GM18861 (cell line): ENCODE results near the gene APOB.

Experiments
- ATAC-seq: cut with Tn5 transposase; IDR thresholded peaks from one replicate; pipeline ENCODE4 v1.9.1; 2021; ENCODE audit not compliant: unreplicated experiment

The APOB gene

DNA sequence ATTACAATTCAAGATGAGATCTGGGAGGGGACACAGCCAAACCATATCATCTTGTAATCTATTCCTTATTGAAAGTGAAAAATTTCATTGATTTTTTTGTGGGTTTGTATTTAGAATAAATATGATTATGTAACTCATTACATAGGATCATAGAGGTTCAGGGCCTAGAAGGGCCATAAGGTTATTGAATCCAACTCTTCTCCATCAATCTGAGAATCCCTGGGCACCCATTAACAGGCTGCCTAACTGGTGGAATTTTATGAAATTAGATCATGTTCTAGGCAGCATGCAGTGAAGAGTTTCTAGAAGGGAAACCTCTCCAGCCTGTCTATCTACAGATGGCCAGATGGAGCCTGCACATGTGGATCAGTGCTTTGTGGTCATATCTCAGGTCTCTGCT, 6.3 kb upstream of the APOB start:
- ATAC-seq, result no peak

DNA sequence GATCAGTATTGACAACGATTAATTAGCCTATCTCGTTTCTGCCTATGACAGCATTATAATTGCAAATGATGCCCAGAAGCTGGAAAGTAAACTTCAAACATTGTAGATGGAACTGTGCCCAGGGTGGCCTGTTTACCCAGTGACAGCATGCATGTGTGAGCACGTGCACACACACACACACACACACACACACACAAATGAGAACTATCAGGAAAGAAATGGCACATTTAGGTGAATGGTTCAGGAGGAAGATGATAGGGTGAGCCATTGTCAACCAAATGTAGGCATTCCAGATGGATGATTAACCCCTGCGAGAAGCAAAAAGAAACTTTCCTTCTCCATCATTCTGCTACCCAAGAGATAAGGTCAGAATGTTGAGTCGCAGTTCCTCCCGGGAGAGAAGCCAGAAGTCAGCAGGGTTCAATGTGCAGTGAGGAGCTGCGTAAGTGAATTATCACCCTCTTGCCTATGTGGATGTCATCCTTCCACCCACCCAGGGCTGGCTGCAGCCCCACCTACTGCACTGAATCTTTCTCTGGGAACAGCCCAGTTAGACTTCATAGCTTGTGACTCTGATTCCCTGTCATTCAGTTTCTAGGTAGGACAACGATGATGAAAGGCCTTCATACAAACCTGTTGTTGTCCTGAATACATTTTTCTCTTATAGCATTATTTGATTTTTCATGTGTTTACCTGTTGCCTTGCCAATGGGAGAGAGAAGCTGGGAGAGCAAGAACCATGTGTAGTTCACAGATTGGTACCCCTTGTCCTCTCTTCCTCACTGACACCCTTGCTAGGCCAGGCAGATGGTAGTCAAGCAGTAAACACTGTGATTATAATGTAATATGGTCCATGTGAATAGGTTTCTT, 3.5 kb upstream of the APOB start:
- no peak for ATAC-seq

DNA sequence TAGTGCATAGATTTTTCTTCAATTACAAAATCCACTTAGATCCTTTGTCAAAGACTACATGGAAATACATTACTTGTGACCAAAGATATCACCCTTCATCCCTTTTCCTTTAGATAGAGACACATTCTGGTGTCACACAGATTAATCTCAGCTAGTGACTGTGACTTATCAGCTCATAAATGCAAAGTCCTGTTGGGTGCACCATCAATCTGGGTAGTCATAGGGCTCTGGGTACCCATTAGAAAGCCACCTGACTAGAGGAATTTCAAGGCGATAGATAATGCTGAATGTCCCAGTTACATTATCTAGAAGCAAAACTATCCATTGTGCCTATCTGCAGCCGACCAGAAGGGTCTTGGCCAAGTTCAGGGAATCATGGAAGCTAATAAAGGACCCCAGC, 2.6 kb upstream of the APOB start:
- ATAC-seq, result no peak

DNA sequence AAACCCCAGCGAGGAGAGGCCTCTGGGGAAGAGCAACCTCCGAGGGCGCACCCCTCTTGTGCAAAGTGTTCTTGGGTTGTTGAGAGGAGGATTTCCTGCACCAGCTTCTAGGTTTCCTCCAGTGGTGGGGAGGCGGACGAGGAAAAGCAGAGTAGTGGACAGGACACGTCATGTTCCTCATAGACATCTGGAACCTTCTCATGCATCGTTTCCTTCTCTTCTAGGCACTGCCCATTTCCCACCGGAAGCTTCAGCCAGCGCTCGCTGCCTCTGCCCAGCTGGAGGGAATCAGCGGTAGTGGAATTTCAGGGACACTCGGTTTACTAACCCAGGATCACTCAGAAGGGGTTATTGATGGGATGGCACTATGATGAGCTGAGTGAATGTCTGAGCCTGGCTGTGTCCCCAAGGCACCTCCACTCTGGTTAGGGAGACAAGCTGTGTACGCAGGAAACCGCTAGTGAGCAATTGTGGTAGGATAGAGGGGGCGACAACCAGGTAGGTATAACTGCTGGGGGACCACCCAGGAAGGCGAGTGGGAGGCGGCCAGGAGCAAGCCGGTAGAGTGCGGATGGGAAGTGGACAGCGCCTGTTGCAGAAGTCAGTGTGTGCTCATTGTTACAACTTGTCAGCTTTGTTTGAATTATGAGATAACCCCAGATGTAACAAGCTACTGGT, 960 bp upstream of the APOB start:
- ATAC-seq, result no peak

DNA sequence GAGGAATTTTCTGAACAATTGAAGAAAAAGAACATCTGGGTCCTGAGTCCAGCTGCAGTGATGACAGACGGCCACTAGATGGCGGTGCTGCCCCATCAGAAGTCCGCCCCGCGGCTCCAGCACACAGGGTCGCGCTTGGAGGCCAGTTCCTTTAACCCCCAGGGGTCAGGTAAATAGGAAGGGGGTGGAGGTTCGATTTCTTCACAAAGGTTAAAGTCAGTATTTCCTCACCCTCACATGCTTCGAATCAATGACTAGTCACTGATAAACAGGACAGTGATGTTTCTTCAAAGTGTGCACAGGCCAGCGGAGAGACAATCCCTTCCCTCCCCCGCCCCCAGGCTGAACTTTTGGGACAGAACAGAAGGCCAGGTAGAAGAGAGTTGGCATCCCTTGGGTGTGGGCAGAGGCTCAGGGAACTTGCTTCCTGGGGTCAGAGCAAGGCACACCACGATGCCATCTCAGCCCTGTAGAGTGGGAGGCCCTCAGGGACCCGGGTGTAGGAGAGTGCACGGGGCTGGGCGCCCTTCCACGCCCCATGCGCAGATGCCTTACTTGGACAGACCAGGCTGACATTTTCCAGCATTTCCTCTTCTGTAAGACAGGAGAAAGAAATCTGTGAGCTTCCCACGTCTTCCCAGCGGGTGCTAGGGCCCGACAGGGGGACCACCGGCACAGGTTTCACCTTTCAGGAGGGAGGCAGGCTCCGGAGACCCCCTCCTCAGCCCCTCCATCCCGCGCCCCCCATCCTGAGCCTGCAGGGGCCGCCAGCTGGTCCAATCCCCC, 722 bp downstream of the APOB start:
- peak; percentile 59 for ATAC-seq

DNA sequence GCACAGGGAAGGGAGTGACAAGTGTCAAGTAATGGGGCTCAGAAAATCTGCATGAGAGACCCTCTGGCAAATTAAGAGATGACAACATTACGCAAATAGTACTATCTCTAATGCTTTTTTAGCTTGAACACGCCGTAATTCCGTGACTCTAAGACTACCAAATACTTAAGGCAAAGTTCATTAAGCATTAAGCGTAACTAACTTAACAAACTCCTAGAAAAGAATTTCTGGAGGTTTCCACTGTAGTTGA, 1.2 kb downstream of the APOB start:
- ATAC-seq, result no peak

DNA sequence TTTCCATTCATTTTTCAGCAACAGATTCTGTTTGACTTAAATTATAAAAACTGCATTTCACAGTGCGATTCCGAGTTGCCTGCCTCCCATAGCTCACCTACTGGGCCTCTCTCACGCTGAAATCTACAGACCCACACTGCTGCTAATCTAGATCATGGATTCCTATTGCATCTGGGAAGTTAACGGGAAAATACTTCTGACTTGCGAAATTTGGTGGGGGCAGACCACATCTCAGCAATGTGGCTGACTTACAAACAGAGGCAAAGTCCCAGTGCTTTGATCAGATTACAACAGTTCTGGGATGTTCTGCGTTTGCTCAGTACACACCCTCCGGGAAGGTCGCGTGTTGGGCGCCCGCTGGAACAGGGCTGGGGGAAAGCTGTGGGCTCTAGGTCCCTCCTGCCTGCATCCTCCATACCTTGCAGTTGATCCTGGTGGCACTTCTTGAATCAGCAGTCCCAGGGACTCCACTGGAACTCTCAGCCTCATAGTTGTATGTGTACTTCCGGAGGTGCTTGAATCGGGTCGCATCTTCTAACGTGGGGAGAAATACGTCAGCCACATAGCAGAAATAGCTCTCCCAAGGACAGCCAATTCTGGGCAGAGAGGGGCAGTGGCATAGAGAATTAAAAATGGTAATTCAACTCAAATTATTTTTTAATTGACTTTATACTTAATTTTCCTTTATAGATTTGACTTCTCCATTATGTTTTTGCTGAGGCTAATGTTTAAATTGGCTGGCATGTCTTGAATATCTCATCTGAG, 1.7 kb downstream of the APOB start:
- ATAC-seq, result no peak

DNA sequence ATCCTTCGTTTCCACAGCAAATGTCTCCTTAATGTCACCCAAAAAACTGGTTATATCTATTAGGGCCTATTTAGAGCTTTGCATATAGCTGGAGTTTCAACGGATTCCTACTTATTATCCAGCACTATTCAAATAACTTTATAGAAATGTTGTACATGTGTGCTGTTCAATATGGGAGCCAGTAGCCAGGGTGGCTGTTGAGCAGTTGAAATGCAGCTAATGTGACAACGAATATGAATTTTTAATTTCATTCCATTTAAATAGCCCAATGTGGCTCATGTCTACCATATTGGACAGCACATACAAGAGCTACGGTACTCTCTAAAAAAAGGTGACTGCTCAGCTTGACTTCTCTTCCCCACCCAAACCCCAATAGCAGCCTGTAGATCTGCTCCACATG, 2.4 kb downstream of the APOB start:
- no peak for ATAC-seq

DNA sequence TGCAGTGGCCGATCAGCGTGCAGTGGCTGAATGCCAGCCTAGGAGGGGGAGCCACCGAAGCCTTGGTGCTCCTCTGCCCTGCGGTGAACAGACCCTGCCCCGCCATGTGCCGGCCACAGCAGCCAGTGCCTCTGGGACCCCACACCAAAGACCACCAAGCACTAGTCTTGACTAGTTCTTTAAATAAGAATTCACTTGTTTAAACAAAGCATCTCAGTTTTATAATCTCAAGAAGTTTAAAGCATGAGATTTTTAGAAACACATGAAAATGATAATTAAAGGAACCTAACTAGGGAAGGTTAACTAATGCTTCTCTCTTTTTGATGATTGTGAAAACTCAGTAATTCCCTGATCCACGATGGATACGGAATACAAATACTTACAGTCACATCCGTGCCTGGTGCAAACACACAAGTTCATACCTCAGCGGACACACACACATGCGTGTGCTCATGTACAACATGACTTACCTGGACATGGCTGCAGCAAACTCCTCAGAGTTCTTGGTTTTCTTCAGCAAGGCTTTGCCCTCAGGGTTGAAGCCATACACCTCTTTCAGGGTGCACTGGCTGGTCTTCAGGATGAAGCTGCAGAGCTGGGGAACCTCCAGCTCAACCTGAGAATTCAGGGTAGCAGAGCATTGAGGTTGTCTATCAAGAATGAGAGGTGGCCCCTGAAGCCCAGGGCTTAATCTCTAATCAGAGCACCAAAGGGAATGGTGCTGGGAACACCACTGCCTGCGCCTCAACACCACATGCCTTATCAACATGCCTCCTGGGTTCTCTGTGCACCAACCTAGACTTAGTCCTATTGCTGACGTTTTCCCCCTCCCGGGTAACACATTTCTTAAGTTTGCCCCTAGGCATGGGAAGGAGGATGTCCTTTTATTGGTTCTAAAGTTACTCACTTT, 3.1 kb downstream of the APOB start:
- ATAC-seq, result no peak

DNA sequence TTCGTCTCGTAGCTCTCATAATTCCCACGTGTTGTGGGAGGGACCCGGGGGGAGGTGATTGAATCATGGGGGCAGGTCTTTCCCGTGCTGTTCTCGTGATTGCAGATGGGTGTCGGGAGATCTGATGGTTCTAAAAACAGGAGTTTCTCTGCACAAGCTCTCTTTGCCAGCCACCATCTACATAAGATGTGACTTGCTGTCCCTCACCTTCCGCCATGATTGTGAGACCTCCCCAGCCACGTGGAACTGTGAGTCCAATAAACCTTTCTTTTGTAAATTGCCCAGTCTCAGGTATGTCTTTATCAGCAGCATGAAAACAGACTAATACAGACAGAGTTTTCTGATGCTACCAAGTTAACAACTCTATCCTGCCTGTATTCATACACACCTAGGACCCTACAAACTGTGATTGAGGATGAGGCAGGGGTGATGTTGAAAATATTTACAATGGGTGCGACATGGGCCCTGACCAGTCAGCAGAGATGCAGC, 3.9 kb downstream of the APOB start:
- no peak for ATAC-seq

DNA sequence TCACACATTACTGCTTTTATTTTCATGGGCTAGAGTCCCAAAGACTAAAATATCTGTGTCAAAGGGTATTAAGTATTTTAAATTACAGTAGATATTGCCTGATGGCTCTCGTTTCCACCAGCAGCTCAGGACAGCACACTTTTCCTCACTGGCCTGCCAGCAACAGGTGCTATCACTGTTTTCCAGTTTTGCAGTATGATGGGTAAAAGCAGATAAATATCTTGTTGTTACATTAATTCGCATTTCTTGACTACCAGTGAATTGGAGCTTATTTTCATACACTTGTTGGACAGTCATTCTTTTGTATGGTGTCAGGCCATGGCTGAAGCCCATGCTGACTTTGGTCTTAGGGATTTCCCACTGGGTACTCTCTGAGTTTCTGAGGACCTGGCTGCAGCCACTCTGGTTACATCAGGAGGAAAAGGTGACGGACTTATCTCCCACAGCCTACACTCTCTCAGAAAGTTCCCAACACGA, 4.8 kb downstream of the APOB start:
- ATAC-seq, result no peak

DNA sequence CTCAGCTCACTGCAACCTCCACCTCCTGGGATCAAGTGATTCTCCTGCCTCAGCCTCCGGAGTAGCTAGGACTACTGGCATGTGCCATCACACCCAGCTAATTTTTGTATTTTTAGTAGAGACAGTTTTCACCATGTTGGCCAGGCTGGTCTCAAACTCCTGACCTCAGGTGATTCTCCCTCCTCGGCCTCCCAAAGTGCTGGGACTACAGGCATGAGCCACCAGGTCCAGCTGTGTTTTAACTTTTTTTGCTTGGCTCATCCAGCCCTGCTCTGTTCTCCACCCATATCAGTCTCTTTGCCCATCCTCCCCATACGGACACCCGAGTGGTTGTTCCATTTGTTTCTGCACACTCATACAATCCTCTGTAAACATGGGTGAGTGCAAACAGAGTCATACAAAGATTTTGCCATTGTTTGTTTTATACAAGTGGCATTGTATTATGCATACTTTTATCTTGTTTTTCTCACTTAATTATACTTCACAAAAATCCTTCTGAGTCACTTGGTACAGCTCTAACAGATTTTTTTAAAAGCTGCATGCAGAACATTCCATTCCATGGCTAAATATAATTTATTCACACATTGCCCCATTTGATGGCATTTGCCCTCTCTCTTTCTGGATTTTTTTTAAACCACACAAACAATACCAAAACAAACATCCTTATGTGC, 5.3 kb downstream of the APOB start:
- no peak for ATAC-seq

DNA sequence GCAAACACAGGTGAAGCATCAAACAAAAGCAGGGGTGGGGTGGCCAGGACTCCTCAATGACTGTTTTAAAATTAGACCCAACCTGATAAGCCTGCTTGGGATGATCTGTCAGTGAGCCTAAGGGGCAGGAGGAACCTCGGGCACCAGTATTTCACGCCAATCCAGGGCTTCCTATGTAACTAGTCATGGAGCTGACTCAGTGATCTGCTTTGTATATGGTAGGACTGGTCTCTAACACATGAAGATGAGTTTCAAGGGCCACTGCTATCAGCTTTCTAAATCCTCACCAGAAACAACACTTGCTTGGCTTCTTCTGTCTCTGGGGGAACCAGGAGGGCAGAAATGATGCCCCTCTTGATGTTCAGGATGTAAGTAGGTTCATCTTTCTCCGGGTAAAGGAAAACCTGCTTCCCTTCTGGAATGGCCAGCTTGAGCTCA, 6.2 kb downstream of the APOB start:
- no peak for ATAC-seq

DNA sequence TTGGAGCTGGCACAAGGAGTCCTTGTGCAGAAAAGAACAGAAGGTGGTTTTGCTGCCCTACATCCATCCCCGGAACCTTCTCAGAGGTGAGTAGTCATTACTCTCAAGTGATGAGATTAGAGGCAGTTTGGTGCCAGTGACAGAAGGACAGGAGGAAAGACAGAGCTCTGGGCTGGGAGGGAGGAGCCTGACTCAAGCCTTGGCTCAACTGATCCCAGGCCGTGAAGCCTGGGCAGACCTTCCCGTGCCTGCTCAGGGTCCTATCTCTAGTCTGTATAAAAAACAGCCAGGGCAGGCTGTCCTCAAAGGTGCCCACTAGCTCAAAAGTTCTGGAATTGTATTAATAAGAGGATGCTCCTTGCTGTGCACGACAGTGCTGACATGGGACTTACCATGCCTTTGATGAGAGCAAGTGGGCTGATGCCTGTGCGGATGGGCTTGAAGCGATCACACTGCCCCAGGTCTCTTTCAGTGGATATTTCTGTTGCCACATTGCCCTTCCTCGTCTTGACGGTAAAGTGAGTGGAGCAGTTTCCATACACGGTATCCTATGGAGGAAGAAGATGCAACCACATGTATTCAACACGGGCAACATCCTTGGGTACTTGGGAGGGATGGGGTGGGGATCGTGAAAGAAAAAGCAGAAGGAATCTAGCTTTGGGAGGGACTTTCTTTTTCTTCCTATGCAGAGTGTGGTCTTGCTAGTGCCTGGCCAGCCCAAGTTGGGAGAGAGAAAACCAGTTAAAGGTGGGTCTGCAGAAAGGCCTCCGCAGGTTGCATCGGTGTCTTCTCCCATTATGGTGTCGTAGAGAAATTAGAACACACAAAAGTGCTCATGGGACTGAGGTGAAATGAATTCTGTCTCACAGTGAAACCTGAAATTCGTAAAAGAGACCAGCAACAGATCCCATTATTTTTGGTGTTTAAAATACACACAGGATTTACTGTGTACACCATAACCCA, 6.9 kb downstream of the APOB start:
- no peak for ATAC-seq

DNA sequence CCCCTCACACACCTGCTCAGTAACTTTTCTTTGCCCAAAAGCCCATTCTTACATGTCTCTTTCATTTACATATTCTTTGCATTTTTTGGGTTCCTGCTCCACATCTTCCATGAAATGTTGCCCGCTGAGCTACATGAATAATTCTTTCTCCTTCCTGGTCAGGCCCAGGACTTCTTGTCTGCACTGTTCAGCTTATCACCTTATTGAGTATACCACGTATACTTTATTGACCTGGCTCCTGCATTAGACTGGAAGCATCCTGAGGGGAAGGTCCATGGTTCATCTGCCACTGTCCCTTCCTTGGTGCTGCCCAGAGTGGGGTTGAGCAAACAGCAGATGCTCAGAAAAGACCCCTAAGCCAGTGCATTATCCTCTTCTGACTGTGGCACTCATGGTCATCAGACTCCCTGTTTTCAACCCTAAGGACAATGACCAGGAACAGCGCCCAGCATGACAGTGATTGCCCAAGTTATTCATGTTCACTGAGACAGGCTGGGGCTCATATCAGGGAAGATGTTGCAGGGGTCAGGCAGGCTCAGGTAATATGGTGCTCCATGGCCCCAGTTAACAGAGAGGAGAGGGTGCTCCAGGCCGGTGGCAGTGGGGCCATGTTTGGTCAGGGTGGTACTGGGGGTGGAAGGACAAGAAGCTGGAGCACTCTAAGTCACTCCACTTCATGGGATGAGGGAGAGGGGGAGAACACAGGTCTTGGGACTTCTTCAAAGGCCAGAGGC, 7.7 kb downstream of the APOB start:
- ATAC-seq, result no peak

DNA sequence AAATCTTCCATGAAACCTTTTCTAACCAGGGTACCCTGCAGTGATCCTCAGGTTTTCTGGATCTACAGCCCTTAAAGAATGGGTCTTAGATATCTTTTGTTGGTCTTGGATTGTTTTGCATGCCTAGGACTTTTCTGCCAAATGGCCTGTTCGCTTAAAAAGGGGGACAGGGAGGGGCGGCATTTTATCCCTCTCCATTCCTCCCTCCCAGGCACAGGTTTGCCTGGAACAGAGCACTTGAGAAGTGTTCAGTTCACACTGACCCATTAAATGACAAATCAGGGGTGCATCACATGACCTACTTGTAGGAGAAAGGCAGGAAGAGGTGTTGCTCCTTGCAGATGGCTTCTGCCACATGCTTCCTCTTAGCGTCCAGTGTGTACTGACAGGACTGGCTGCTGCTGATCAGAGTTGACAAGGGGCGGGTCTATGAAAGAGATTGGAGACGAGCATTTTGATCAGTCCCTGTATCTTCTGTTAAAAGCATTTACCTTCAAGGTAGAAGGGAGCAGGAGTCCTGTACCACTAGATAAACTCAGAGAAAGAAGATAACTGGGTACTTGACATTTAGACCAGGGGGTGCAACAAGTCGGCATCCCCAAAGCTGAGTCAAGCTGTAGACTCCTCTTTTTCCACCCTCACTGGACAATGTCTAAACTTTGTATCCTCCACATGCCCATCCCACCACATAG, 8.4 kb downstream of the APOB start:
- no peak for ATAC-seq

DNA sequence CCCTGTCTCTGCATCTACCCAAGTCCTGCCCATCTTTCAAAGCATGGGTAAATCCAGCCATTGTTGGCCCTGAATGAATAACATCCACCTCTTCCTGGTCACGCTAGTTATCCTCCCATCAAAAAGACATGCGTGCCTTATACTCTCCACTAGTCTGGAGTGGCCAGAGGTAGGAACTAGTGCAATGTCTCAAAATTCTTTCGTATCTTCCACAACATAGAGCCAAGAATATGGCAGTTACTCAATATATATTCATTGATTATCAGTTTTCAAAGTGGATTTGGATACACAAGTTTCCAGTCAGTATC, 8.9 kb downstream of the APOB start:
- no peak for ATAC-seq
